DMS 273 (cell line): ENCODE measurements around the gene PLAAT2.
A peak's percentile ranks its signal among the peaks of the same experiment; 100 is the strongest.
"Not testable (repeated sequence)": the region's sequence is repeated elsewhere in the genome, so short reads cannot be mapped to it uniquely, and the experiment has no call there.

Source experiments
- DNase-seq: peaks from one replicate; lab custom pipeline; 2025; ENCODE audit not compliant: unreplicated experiment; lab: John Stamatoyannopoulos, UW

The PLAAT2 gene

DNA sequence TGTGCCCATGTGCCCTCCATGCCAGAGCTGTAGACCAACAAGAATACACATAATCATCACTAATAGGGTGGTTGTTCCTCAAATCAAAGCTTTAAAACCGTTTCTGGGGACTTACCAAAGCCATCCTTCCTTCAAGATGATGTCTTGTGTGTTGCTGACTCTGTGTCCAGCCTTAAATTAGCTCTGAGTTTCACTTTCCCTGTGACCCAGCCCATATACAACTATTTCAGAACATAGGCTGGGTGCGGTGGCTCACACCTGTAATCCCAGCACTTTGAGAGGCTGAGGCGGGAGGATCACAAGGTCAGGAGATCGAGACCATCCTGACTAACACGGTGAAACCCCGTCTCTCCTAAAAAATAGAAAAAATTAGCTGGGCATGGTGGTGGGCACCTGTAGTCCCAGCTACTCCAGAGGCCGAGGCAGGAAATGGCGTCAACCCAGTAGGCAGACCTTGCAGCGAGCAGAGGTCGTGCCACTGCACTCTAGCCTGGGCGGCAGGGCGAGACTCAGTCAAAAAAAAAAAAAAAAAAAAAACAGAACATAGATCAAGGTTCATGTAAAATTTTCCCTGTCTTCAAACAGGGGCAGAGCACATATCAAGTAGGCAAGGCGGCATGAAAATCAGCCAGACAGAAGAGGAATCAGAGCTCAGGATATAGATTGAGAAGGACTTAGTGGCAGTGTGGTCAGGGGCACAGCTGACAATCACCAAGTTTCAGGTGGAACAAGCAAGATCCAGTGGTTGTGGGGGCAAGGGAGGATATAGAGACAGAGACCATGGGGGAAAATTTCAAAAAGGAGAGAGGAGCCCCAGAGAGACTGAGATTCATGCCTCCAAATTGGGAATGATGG is at the start of gene PLAAT2:
PLAAT2 (minus strand) TSS at position 179 of the 855 bp plus-strand sequence; CDS start at position 124, 55 bp downstream.
- DNase-seq = no peak

DNA sequence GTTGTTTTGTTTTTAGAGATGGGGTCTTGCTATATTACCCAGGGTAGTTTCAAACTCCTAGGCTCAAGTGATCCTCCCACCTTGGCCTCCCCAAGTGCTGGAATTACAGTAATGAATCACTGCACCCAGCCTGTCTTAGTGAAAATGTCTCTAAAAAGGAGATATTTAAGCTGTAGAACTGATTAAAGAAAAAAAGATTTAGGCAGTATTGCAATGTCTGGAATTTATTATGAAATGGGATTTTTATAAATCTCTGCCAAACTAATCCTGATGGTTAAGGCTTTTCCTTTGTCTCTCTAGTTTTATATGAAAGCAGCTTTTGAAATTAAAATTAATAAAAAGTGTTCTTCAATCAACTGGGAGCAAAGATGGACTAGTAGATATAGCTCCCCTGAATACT is 49.0 kb upstream of the PLAAT2 start:
- DNase-seq = no peak

DNA sequence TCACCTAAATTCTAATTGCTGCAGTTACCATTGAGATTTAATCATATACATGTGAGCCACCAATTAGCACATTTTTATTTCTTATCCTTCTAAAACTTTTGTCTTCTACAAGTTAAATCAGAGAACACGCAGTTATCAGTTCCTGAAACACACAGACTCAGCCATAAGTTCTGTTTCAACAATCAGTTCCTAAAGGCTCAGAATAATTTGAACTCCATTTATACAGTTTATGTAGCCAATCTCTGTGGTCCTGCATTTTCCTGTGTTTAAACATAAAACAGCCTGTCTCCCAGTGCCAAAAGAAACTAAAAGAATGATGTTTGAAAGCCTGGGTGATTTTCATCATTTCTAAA is 48.2 kb upstream of the PLAAT2 start:
- DNase-seq = no peak

DNA sequence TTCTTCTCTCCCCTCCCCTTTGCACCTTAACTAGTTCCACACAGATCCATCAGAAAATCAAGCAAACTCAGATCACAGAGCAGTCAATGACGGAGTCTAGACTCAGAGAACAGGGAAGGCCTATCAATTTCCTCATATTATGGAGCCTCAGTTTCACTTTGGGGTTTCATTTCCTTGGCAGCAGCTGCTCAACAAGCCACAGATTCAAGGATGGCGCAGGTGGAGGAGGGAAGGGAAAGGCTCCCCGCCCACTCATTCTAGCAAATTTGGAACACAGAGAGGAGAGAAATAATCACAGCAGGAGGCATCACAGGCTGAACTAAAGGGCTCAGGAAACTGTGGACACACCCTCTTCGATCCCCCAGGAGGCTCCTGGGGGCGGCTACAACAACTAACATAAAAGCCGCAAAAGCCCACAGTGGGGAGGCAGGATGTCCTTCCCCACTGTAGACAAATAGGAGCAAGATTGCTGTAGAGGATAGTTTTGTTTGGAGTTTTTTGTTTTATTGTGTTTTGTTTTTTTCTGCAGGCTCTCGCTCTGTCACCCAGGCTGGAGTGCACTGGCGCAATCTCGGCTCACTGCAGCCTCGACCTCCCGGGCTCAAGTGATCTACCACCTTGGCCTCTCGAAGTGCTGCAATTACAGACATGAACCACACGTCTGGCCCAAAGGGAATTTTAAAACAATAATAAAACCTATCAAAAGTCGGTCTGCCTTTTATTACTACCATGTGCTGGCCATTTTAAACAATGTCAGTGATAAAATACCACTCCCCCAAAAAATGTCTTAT is 47.6 kb upstream of the PLAAT2 start:
- DNase-seq = peak; percentile 9

DNA sequence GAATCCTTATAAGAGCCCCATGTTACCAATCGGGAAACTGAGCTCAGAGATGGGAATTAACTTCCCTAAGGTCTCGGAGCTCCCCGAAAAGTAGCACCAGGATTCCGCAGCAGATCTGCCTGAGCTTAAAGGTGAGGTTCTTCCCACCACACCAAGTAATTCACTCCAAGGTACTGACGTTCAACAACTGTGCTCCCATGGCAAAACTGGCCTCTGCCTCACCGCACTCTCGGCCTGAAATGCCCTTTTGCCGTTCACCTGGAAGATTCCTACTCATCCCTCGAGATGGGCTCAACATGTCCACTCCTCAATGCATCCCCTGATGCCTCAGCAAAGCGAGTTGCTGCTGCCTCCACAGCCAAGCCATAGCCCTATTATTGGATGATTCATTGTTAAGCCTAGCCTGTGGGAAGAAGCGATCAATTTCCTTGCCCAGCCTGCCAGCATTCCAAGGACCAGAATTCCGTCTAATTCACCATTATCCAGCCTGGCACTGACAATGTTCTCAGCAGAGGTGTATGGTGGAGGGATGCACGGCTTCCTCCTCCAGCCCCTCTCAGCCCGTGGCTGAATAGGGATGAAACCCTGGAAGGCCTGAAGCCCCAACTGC is 46.9 kb upstream of the PLAAT2 start:
- no peak for DNase-seq

DNA sequence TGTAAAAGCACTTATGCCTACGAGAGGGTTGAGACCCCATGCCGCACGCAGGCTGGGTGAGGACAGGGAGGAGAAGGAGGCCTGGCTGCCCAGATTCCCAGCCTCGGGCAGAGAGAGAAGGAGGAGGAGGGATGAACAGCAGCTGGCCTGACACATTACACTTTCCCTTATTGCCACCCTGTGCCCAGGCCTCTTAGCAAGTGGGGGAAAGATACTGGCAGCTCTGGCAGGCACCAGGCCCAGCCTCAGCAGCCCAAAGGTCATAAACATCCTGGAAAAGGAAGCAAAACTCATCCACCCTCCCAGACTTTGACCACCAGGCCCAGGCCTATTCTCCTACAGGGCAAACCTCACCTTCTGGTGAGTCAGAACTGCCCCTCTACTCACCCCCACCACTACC is 46.4 kb upstream of the PLAAT2 start:
- peak; percentile 37 for DNase-seq

DNA sequence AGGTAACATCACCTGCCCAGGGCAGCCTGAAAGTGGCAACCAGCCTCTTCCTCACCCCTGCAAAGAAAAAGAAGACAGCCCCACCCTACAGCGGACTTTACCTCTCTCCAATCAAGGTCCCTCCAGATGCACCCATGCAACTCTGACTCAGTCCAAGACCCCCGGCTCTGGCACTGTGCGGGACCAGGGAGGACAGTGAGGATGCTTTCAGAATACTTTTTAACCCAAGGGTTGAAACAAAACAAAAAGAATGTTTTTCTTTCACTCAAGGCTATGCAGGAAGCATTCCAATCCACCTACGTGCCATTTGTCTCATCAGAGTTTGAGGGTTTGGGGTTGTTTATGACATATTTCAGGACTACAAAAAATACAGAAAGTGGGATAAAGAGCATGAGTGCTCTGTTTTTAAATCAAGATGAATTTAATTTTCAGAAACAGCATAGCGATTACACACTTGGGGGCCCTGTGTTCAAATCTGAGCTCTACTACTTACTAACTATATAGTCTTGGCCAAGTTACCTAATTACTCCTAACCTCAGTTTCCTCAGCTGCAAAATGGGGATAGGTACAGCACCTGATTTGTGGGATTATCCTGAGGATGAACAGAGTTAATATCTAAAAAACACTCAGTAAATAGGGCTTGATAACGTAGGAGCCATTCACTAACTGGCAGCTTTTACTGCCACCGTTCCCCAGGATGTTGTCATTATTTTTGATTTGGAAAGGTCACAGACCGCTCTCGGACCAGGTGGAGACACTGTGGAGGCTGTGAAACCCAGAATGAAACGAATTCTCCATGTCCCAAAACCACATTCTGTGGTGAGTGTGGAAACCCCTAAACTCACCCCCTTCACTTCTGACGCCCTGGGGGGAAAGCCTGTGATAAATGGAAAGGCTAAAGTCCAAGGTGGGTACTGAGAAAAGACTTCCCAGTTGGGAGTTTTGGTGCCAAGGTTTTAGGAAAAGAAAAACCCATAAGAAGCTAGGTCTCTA is 45.5 kb upstream of the PLAAT2 start:
- no peak for DNase-seq

DNA sequence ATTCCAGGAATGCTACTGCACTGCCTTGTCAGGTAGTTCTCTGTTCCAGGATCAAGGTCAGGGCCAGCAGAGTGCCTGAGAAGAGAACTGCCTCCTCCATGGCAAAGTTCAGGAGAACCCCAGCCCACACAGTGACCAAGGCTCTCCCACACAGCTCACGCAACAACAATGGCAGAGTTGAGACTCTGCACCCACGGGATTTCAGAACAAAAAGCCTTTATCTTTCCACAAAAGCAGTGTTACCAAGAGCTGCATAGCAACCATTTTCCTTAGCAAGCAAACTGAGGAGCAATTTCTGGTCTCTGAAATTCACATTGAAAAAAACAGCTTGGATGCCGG is 40.0 kb upstream of the PLAAT2 start:
- no peak for DNase-seq

DNA sequence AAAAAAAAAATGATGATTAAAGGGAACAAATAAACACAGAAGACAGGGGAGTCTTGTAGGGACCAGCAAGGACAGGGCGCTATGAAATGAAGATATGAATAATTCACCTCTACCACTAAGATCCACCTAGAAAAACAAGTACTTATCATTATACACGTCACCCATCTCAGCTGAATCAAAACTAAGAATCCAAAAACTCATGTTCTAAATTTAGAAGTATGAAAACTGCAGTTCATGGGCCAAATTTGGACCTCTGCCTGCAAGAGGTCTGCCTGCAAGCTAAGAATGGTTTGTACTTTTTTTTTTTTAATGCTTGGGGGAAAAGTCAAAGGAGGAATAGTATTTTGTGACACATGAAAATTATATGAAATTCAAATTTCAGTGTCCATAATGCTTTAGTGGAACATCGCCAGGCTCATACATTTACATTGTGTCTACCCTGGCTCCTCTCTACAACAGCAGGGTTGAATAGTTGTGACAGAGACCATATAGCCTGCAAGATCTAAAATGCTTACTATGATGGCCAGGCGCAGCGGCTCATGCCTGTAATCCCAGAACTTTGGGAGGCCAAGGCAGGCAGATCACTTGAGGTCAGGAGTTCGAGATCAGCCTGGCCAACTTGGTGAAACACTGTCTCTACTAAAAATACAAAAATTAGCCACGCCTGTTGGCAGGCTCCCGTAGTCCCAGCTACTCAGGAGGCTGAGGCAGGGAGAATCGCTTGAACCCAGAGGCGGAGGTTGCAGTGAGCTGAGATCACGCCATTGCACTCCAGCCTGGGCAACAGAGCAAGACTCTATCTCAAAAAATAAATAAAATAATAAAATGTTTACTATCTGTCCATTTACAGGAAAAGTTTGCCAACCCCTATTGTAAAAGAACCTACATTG is 39.4 kb upstream of the PLAAT2 start:
- not testable (repeated sequence) for DNase-seq

DNA sequence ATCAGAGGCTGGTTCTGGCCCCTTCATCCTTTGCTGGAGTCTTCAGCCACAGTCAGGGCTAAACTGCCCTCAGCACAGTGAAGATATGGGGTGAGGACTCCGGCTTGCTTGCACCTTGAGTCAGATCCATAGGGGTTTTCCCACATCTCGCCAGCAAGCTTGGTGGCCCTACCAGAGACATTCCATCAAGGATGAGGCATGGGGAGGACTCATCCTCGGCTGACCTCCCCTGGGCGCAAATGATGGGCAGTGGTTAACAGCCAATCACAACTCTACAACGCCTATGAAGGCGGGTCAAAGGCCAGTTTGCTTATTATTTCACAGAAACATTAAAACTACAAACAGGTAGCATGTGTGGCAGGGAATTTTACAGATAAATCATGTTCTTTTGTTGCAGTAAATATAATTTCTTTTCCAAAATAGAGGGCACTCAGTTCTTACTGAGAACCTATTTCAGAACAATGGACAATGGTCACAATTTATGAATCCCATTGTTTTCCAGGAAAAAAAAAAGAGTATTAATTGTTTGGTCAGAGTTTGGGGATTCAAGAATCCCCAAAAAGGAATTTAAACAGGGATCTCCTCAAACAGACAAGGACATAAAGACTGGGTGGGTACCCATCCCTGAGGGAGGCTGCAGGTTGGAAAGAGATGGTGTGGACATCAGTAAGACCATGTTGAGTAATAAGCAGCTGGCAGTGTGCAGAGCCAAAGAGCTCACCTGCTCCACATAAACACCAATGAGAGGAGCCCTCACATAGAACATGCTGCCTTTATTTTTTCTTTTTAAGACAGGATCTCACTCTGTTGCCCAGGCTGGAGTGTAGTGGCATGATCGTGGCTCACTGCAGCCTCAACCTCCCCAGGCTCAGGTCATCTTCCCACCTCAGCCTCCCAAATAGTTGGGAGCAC is 36.3 kb upstream of the PLAAT2 start:
- no peak for DNase-seq

DNA sequence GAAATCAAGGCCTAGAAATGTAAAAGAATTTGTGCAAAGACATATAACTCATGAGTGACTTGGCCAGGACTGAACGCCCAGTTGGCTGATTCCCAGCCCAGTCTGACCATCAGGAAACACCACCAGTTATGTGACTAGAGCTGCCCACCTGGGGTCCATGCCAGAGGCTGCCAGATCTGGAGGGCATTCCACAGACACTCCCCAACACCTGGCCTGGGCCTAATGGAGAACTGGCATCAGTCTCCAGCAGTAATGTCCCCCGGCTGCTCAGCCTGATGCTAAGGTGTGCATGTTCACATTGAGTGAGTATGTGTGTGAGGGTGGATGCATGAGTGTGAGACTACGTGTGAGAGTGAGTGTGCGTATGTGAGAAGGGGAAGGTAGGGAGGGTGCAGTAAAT is 35.4 kb upstream of the PLAAT2 start:
- no peak for DNase-seq

DNA sequence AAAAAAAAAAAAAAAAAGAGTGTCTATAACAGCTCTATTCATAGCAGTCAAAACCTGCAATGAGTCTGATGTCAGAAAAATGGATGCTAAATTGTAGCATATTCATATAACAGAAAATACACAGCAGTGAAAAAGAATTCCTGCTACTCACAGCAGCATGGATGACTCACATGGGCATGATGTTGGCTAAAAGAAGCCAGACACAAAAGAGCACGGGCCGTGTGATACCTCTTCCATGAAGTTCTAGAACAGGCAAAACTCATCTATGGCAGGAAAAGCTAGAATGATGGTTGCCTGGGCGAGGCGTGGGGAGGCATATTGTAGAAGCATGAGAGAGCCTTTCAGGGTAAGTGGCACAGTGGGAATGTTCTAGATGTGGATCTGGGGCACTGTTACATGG is 32.1 kb upstream of the PLAAT2 start:
- DNase-seq = no peak

DNA sequence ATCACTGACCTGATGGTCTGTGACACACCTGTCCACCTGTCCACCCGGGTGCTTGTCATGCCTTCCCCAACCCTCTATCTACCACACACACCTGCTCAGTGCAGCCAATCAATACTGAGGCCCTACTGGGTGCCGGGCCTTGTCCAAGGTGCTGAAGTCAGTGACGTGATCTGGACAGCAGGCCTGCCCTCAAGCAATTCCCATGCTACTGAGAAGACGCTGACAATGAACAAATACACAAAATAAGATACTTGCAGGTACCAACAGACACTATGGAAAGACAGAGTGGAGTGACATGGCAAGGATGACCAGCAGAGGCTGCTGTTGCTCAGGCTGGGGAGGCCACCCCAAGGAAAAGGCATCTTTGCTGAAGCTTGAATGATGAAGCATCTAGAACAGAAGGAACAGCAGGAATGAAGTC is 29.8 kb upstream of the PLAAT2 start:
- DNase-seq = peak; percentile 38

DNA sequence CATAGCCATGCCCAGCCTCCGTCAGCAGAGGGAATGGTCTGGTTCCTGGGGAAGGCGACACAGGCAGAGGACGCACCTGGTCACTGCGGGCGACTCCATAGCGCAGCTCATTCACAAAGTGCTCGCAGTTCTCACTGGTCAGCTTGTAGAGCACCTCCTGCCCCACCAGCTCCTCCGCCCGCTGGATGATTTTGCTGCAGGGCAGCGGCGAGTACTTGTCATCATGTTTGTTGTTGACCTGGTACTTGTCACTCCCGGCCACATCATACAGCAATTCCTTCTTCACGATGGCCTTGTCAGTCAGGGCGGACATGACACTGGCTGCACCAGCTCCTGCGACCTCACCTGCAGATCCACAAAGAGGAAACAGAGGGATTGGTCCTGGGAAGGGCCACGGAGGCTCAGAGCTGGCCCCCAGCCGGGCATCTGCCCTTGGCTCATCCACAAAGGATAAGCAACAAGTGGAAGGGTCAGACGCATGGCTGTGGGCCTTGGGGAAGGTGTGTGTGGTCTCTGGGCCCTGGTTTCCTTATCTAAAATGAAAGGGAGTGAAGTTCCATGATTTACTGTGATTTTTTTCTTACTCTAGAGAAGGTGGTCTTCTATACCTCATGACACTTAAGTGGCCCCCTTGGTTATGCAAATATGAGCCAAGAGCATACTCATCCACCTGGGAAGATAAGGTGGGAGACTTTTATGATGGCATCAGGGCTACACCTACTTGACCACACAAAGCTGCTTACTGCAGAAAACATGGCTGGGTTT is 27.0 kb upstream of the PLAAT2 start:
- no peak for DNase-seq

DNA sequence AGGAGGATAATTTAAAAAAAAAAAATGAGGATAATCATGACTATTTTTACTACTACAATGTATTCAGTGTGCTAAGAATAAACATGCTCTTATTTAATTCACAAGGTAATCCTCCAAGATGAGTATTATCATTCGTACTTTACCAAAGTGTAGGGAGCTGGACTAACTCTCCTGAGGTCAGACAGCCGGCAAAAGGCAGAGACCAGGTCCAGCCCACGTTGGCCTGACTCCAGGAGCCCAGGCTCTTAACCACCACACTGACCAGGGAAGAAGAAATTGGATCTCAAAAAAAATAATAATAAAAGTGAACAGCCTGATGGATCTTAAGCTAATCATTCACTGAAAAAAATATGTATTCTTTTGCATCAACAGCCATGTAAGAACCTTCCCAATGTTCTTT is 25.8 kb upstream of the PLAAT2 start:
- no peak for DNase-seq

DNA sequence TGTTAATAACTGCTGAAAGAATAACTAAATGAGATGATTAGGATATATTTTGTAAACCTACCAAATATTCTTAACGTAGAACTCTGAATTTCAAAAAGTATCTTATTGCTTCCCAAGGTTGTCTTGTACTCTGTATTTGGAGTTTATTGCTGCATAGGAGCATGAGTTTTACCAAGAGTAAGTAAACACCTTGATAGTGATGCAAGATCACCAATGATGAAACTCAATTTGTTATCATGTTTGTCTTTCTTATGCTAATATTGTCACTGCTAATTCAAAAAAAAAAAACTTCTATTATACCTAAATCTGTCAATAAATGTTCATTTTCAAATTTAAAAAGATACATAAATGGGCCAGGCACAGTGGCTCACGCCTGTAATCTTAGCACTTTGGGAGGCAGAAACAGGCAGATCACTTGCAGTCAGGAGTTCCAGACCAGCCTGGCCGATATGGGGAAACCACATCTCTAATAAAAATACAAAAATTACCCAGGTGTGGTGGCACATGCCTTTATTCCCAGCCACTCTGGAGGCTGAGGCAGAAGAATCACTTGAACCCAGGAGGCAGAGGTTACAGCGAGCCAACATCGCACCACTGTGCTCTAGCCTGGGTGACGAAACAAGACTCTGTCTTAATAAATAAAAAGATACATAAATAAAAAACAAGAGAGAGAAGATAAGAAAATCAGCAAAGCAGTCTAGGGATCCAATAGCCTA is 23.4 kb upstream of the PLAAT2 start:
- no peak for DNase-seq

DNA sequence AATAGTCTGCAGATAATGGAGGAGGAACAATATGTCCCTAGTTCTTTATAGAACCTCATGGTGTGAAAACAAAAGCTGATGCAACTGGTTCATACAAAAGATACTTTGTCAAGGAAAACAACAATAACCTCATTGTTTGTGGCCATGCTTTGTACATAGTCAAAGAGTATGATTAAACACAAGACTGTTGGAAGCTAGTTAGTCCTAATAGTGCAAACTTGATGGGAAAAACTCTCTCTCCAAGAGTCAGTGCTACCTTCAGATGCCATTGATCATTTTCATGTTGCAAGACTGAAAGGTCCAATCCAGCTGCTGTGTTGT is 20.1 kb upstream of the PLAAT2 start:
- DNase-seq = no peak

DNA sequence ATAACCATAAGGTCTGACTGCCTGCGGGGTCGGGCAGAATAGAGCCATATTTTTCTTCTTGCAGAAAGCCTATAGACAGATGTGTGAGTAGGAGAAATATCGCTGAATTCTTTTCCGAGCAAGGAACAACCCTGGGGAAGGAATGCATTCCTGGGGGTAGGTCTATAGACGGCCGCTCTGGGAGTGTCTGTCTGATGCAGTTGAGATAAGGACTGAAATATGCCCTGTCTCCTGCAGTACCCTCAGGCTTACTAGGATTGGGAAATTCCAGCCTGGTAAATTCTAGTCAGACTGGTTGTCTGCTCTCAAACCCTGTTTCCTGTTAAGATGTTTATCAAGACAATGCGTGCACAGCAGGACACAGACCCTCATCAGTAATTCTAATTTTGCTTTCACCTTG is 18.0 kb upstream of the PLAAT2 start:
- not testable (repeated sequence) for DNase-seq
